ENCODE results near the gene RAB3GAP1.
"Not testable (repeated sequence)": the region's sequence is repeated elsewhere in the genome, so short reads cannot be mapped to it uniquely, and the experiment has no call there.

GRCh38 chr2:135105513-135106316 is 53.6 kb downstream of the RAB3GAP1 start:
- TF ChIP-seq CTCF (conservative IDR thresholded peaks at IDR 0.05; ENCODE audit: low read length); EZH2phosphoT487 (IDR thresholded peaks at IDR 0.05; ENCODE audit: borderline replicate concordance, low read depth, low read length): not testable (repeated sequence)
